ENCODE results near the gene NLGN1. TPM values are rescaled to one million over a fixed set of nuclear protein-coding genes. Genes with fewer than 3 reads are reported as not detected.

Gene NLGN1
- polyA plus RNA-seq, 6 donors from 2014 or later = not detected

- H3K27ac Mint-ChIP-seq = no peak overlapping the region
- no peak for DNase-seq
- no peak for ATAC-seq (ENCODE audit: low read depth in 2 of 2)
Observed at GRCh38 chr3:173463250-173463649, 65.7 kb downstream of the NLGN1 start.

GRCh38 chr3:173465112-173465511, 67.6 kb downstream of the NLGN1 start:
- H3K9me3 Mint-ChIP-seq = peaks cover 0 to 6% (median 0%) of the 10 kb centered on the region in 7 donors
- no peak for ATAC-seq (ENCODE audit: low read depth in 2 of 2)
- H3K4me3 Mint-ChIP-seq = no peak overlapping the region
- no peaks in the 10 kb centered on the region for H3K27me3 Mint-ChIP-seq
- H3K27ac Mint-ChIP-seq = no peak overlapping the region
- DNase-seq = no peak
- no peaks in the 10 kb centered on the region for H3K4me1 Mint-ChIP-seq
- no peaks in the 10 kb centered on the region for H3K36me3 Mint-ChIP-seq

More at GRCh38 chr3:173463250-173463649, 65.7 kb downstream of the NLGN1 start:
- H3K36me3 Mint-ChIP-seq = no peaks in the 10 kb centered on the region
- peaks cover 0 to 4% (median 0%) of the 10 kb centered on the region in 7 donors for H3K9me3 Mint-ChIP-seq
- H3K4me3 Mint-ChIP-seq = no peak overlapping the region
- H3K27me3 Mint-ChIP-seq = no peaks in the 10 kb centered on the region
- H3K4me1 Mint-ChIP-seq = no peaks in the 10 kb centered on the region

GRCh38 chr3:173465898-173466678, 68.5 kb downstream of the NLGN1 start:
- Mint-ChIP-seq H3K27ac (no peak overlapping the region), H3K4me1 (no peaks in the 10 kb centered on the region), H3K27me3 (no peaks in the 10 kb centered on the region), H3K36me3 (no peaks in the 10 kb centered on the region), H3K4me3 (no peak overlapping the region), H3K9me3 (peaks cover 0 to 10% (median 0%) of the 10 kb centered on the region in 7 donors)
- ATAC-seq (ENCODE audit: low read depth in 2 of 2) (no peak), DNase-seq (no peak)

GRCh38 chr3:173467501-173467900, 70.0 kb downstream of the NLGN1 start:
- Mint-ChIP-seq H3K27me3 (no peaks in the 10 kb centered on the region), H3K36me3 (no peaks in the 10 kb centered on the region), H3K27ac (no peak overlapping the region), H3K4me3 (no peak overlapping the region), H3K9me3 (peaks cover 0 to 10% (median 0%) of the 10 kb centered on the region in 7 donors), H3K4me1 (no peaks in the 10 kb centered on the region)
- DNase-seq (no peak), ATAC-seq (ENCODE audit: low read depth in 2 of 2) (no peak)

- Mint-ChIP-seq H3K27ac (no peak overlapping the region), H3K27me3 (no peaks in the 10 kb centered on the region), H3K9me3 (peaks cover 0 to 18% (median 7%) of the 10 kb centered on the region in 7 donors), H3K36me3 (no peaks in the 10 kb centered on the region), H3K4me1 (no peaks in the 10 kb centered on the region), H3K4me3 (no peak overlapping the region)
- no peak for ATAC-seq (ENCODE audit: low read depth in 2 of 2)
- no peak for DNase-seq
Observed at GRCh38 chr3:173473237-173473636, 75.7 kb downstream of the NLGN1 start.

GRCh38 chr3:173479301-173479700, 81.8 kb downstream of the NLGN1 start:
- DNase-seq (no peak), ATAC-seq (ENCODE audit: low read depth in 2 of 2) (no peak)
- Mint-ChIP-seq H3K4me1 (no peaks in the 10 kb centered on the region), H3K9me3 (peaks cover 2 to 13% (median 8%) of the 10 kb centered on the region in 7 donors), H3K4me3 (no peak overlapping the region), H3K27ac (no peak overlapping the region), H3K27me3 (no peaks in the 10 kb centered on the region), H3K36me3 (no peaks in the 10 kb centered on the region)

- no peak for DNase-seq
- Mint-ChIP-seq H3K4me3 (no peak overlapping the region), H3K9me3 (peaks cover 0 to 8% (median 2%) of the 10 kb centered on the region in 7 donors), H3K27ac (no peak overlapping the region), H3K36me3 (no peaks in the 10 kb centered on the region), H3K4me1 (no peaks in the 10 kb centered on the region), H3K27me3 (no peaks in the 10 kb centered on the region)
- ATAC-seq (ENCODE audit: low read depth in 2 of 2) = no peak
Observed at GRCh38 chr3:173501931-173502489, 104.5 kb downstream of the NLGN1 start.

- Mint-ChIP-seq H3K4me1 (no peaks in the 10 kb centered on the region), H3K9me3 (peaks cover 0 to 8% (median 2%) of the 10 kb centered on the region in 7 donors)
Observed at GRCh38 chr3:173502983-173503568, 105.5 kb downstream of the NLGN1 start.

GRCh38 chr3:173510565-173510964, 113.0 kb downstream of the NLGN1 start:
- H3K4me1 Mint-ChIP-seq = no peaks in the 10 kb centered on the region
- no peak overlapping the region for H3K27ac Mint-ChIP-seq
- H3K9me3 Mint-ChIP-seq = peaks cover 0 to 4% (median under 1%) of the 10 kb centered on the region in 7 donors
- no peaks in the 10 kb centered on the region for H3K36me3 Mint-ChIP-seq
- ATAC-seq (ENCODE audit: low read depth in 2 of 2) = no peak
- no peaks in the 10 kb centered on the region for H3K27me3 Mint-ChIP-seq
- no peak for DNase-seq
- H3K4me3 Mint-ChIP-seq = no peak overlapping the region

More at GRCh38 chr3:173502983-173503568, 105.5 kb downstream of the NLGN1 start:
- H3K27ac Mint-ChIP-seq = no peak overlapping the region
- ATAC-seq (ENCODE audit: low read depth in 2 of 2) (no peak), DNase-seq (no peak)
- H3K27me3 Mint-ChIP-seq = no peaks in the 10 kb centered on the region
- no peak overlapping the region for H3K4me3 Mint-ChIP-seq
- no peaks in the 10 kb centered on the region for H3K36me3 Mint-ChIP-seq

GRCh38 chr3:173513123-173513522, 115.6 kb downstream of the NLGN1 start:
- Mint-ChIP-seq H3K27ac (no peak overlapping the region), H3K4me3 (no peak overlapping the region), H3K9me3 (peaks cover 0 to 4% (median 2%) of the 10 kb centered on the region in 7 donors), H3K36me3 (no peaks in the 10 kb centered on the region), H3K27me3 (no peaks in the 10 kb centered on the region), H3K4me1 (no peaks in the 10 kb centered on the region)
- ATAC-seq (ENCODE audit: low read depth in 2 of 2) (no peak), DNase-seq (no peak)

- no peaks in the 10 kb centered on the region for H3K27me3 Mint-ChIP-seq
- DNase-seq = no peak
- H3K4me1 Mint-ChIP-seq = no peaks in the 10 kb centered on the region
- peaks cover 15 to 41% (median 19%) of the 10 kb centered on the region in 7 donors for H3K9me3 Mint-ChIP-seq
- ATAC-seq (ENCODE audit: low read depth in 2 of 2) = no peak
- no peak overlapping the region for H3K27ac Mint-ChIP-seq
- no peak overlapping the region for H3K4me3 Mint-ChIP-seq
- H3K36me3 Mint-ChIP-seq = peaks cover 0 to 7% of the 10 kb centered on the region in 2 donors
Observed at GRCh38 chr3:173529062-173529711, 131.6 kb downstream of the NLGN1 start.

GRCh38 chr3:173531602-173532001, 134.1 kb downstream of the NLGN1 start:
- no peaks in the 10 kb centered on the region for H3K4me1 Mint-ChIP-seq
- no peak for ATAC-seq (ENCODE audit: low read depth in 2 of 2)
- no peak for DNase-seq
- H3K27ac Mint-ChIP-seq = no peak overlapping the region
- H3K36me3 Mint-ChIP-seq = peaks cover 0 to 7% of the 10 kb centered on the region in 2 donors
- peaks cover 4 to 22% (median 9%) of the 10 kb centered on the region in 7 donors for H3K9me3 Mint-ChIP-seq
- no peak overlapping the region for H3K4me3 Mint-ChIP-seq
- no peaks in the 10 kb centered on the region for H3K27me3 Mint-ChIP-seq

- Mint-ChIP-seq H3K27me3 (no peaks in the 10 kb centered on the region), H3K9me3 (peaks cover 0 to 3% (median 0%) of the 10 kb centered on the region in 7 donors), H3K4me3 (no peak overlapping the region), H3K36me3 (no peaks in the 10 kb centered on the region), H3K4me1 (no peaks in the 10 kb centered on the region), H3K27ac (no peak overlapping the region)
- ATAC-seq (ENCODE audit: low read depth in 2 of 2) (no peak), DNase-seq (no peak)
Observed at GRCh38 chr3:173538410-173538809, 140.9 kb downstream of the NLGN1 start.
